Stimulated activated CD4-positive, alpha-beta T cell treated with anti-CD3 and anti-CD28 coated beads, Interleukin-1b, Interleukin-23, amount 100 ng/mL, for 24 hours (primary cell): ENCODE results near the gene GTF2A1.
"Not testable (repeated sequence)": the region's sequence is repeated elsewhere in the genome, so short reads cannot be mapped to it uniquely, and the experiment has no call there.

Experiments
- DNase-seq, 4 experiments: peaks; one replicate each; pipeline ENCODE4 v3.0.0-alpha.2; 2020; ENCODE audit warnings: low read depth in 4 of 4, low spot score in 1 of 4

The GTF2A1 gene

GRCh38 chr14:81233615-81234014 is 12.9 kb upstream of the GTF2A1 start:
- DNase-seq = no peak

GRCh38 chr14:81231540-81231939 is 10.8 kb upstream of the GTF2A1 start:
- DNase-seq = no peak

DNA sequence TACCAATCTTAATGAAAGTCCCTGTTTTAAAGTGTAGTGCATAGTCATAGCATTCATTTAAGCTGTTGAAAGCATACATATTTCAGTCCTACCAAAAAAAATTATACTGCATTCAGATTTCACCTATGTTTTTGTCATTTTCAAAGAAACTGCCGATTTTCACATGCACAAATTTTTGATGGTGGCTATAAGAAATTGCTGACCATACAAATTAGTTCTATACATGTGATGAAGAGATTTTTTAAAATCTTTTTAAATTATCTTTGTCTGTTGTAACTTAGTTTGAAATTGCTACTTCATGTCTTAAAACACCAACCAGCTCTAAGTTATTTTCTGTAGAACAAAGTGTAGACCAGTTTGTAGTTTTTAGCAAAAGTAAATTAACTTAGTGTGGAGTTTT is 3.5 kb upstream of the GTF2A1 start:
- no peak for DNase-seq

GRCh38 chr14:81223788-81224187 is 3.0 kb upstream of the GTF2A1 start:
- not testable (repeated sequence) for DNase-seq

DNA sequence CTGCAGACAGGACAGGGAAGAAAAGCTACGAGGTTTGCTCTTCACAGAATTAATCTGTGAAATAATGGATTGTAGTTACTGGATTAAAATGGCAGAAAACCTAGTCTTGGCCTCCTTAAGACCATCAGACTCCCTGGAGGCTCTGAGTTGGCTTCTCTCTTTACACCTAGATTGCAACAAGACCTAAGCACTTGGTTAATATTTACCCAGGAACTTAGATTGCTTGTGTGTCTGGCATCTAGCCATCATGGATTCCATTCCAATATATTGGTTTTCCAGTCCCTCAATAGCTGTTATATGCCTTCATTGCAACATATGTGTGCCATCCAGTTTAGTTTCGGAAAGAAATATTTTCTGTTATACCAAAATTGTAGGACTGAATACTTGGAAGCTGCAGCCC is 1.9 kb upstream of the GTF2A1 start:
- DNase-seq = no peak

DNA sequence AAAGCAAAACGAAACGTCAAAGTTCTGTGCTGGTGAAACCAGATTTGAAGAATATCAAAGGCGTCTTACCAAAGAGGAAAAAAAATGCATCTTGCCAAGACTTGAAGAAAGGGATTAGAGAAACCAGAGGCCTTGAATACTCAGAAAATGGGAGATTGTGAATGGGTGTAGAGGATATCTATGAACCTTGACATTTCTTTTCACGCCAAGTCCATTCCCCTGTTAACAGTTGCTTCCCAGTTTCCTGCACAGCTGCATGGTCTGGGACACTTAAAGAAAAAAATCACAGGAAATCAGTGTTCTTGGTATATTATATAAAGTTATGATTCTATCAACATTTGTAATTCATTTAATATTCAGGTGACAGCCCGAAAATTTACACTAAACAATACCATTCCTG is 1.4 kb upstream of the GTF2A1 start:
- no peak for DNase-seq

- DNase-seq = no peak
These were observed 882 bp upstream of the GTF2A1 start for GRCh38 chr14:81221579-81222102.

- no peak for DNase-seq
These were observed 254 bp downstream of the GTF2A1 start for GRCh38 chr14:81220580-81220829.

- DNase-seq = peak in 2 of 4 experiments; percentile 9
These were observed 790 bp downstream of the GTF2A1 start for GRCh38 chr14:81219759-81220579.

DNA sequence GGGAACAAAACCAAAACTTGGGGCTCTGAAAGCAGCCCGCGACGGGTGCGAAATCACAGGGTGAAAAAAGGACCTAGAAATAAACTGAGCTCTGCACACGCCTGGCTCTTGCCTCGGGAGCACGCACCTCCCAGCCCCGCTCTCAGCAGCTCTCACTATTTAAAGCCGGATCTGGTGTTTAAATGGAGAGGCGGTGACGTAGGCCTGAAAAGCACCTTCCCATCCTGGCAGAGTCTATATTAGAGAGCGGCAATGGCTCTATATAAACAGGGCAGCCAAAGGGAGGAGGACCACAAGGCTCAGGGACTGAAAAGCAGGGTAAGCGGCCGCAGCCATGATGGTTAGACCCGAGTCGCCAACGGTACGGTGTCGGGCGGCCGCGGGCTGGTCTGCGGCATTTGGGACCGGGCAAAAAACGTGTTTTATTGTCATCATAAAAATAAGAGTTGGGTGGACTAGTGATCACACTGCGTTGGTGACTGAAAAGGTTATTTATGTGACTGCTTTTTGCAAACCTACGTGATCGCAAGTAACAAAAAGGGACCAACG is 1.5 kb downstream of the GTF2A1 start:
- peak; percentile 59 to 69 (median 66) for DNase-seq

GRCh38 chr14:81211844-81212243 is 8.9 kb downstream of the GTF2A1 start:
- DNase-seq = no peak

DNA sequence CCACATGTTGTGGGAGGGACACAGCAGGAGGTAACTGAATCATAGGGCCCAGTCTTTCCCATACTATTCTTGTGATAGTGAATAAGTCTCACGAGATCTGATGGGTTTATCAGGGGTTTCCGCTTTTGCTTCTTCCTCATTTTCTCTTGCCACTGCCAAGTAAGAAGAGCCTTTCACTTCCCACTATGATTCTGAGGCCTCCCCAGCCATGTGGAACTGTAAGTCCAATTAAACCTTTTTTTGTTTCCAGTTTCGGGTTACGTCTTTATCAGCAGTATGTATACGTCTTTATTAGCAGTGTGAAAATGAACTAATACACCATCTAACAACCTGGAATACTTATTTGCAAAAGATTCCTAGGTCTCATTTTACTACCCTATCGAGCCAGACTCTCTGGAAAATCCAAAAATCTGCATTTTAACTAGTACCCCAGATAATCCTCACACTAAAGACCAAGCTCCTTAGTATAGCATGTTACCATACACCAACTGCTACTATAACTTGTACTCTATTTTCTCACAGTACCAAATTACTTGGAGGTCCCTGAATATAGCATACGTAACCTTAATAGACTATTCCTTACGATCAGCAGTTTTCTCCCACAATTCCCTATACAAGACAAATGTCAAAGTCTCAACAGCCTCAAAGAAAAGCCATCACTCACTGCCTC is 11.5 kb downstream of the GTF2A1 start:
- DNase-seq = no peak

DNA sequence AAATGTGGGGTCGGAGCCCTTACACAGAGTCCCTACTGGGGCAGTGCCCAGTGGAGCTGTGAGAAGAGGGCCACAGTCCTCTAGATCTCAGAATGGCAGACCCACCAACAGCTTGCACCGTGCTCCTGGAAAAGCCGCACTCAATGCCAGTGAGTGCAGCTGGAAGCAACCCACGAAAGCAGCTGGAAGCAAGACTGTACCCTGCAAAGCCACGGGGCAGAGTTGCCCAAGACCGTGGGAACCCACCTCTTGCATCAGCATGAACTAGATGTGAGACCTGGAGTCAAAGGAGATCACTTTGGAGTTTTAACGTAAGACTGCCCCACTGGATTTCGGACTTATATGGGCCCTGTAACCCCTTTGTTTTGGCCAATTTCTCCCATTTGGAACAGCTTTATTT is 12.3 kb downstream of the GTF2A1 start:
- no peak for DNase-seq

- DNase-seq = no peak
These were observed 14.6 kb downstream of the GTF2A1 start for GRCh38 chr14:81206115-81206514.

- DNase-seq = no peak
These were observed 15.1 kb downstream of the GTF2A1 start for GRCh38 chr14:81205639-81206038.

DNA sequence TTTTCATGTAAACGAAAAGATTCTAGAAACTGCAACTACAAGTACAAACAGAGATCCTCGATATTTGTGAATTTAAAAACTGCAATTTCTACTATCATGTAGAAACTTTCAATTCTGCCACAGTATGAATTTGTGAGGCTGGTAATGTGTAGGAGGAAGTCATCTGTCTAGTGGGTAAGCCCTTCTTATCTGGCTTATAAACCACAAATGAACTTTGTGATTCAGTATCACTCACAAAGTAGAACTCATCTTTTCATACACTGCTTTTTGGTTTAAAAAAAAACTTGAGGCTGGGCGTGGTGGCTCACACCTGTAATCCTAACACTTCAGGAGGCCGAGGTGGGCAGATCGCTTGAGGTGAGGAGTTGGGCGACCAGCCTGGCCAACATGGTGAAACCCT is 20.7 kb downstream of the GTF2A1 start:
- DNase-seq = no peak

DNA sequence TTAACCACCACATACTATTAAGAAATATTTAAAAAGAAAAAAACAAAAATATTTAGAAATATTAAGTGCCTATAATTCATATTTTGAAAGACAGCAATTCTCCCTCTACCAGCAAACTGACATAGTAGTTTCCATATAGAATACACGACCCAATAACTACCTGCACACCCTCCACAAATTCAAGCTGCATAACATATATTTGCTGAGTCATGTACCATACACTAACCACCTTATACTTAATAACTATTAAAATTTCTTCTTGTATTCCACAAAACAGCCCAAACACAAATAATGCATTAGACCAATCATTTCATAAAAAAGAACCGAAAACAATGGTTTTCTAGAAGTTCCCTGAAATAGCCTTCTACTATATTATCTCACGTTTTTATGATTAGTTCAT is 21.7 kb downstream of the GTF2A1 start:
- DNase-seq = no peak

DNA sequence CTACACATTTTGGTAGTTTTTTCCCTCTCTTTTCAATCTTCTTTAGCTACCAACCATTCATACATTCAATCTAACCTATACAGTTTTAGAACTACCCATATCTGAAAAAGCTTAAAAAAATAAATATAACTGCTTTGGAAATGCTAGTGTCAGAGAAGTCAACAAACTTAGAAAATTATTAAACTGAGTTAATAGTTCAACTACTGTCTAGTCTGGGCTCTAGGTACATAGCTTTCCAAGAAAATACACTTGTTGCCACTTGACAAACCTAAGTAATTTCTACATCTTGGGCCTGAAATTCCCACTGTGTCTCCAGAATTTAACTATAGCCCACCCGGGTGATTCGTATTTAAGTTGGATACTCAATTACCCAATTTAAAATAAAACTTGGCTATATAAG is 22.1 kb downstream of the GTF2A1 start:
- no peak for DNase-seq

DNA sequence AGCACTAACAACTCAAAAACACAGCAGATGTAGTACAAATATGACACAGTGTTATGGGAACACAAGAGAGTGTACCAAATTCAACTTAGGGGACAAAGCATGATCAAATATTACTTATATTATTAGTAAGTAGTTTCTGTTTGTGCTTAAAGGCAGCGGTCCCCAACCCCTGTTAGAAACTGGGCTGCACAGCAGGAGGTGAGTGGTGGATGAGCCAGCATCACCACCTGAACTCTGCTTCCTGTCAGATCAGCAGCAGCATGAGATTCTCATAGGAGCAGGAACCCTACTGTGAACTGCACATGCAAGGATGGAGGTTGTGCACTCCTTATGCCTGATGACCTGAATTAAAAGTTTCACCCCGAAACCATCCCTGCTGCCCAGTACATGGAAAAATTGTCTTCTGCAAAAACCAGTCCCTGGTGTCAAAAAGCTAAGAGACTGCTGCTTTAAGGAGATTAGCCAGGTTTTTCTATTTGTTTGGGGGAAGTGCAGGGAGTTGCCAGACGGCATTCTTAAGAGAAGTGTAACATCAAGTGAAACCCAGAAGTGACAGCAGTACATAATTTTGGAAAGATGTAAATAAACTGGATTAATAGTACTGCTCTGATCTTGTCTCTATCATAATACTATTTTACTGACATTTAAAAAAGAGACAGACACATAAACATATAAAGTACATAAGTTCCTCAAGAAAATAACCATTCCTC is 26.7 kb downstream of the GTF2A1 start:
- DNase-seq = no peak

GRCh38 chr14:81192594-81192993 is 28.2 kb downstream of the GTF2A1 start:
- DNase-seq = no peak

- DNase-seq = no peak
These were observed 32.8 kb downstream of the GTF2A1 start for GRCh38 chr14:81187832-81188522.
